T-helper 9 cell (primary cell): Measurements from ENCODE around the gene OCEL1.

Experiments used
- DNase-seq: peaks from one replicate; pipeline ENCODE4 v3.0.0-alpha.2; 2020

Gene OCEL1

GRCh38 chr19:17210296-17210695, 15.7 kb upstream of the OCEL1 start:
- DNase-seq, result no peak

- DNase-seq, result no peak
These were observed 14.2 kb upstream of the OCEL1 start for GRCh38 chr19:17211547-17212446.

DNA sequence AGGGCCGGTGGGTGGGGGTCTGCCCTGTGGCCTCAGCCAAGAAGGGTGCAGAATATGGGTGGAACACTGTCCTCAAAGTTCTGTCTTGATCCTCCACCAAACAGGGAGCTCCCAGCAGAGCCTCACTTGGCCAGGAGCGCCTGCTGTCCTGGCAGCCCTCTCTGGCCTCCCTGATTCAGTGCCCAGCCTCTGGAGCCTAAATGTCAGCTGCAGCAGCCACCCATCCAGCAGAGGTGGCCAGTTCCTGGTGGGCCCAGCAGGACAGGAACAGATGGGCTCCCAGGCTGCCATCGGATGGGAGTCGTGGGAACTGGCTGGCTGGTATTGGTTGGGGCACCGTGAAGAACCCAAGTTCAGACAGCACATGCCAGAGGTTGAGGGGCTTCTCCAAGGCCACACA, 12.7 kb upstream of the OCEL1 start:
- DNase-seq, result no peak

DNA sequence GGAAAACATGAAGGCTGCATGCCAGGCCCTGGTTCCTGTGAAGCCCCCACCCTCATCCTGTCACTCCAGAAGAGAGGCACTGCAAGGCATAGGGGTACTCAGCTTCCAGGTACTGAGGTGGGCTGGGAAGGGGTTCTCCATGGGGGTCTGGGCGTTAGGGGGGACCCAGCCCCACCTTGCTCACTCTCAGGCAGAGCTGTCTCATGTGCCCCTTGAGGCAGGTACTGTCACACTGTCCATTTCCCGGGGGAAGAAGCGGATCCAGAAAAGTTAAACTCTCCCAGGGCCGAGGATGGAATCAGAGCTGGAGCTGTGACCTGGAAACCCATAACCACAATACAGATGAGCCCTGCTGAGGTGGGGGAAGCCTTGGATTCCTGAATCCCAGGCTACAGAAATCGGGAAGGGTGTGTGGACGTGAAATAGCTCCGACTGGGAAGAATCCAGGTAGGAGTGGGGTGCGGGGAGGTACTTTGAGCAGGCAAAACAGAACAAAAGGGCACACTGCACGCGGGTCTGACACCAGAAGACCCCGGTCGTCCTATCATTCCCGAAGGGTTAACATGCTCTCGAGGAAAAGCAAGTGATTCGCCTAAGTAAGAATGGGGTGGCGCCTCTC, 11.4 kb upstream of the OCEL1 start:
- DNase-seq, result no peak

- DNase-seq, result peak; percentile 82
These were observed 10.7 kb upstream of the OCEL1 start, which contains the start of gene USE1 for GRCh38 chr19:17215127-17215971. Gene USE1 (plus strand): TSS chr19:17215357. CDS start chr19:17215406, 49 bp downstream.

DNA sequence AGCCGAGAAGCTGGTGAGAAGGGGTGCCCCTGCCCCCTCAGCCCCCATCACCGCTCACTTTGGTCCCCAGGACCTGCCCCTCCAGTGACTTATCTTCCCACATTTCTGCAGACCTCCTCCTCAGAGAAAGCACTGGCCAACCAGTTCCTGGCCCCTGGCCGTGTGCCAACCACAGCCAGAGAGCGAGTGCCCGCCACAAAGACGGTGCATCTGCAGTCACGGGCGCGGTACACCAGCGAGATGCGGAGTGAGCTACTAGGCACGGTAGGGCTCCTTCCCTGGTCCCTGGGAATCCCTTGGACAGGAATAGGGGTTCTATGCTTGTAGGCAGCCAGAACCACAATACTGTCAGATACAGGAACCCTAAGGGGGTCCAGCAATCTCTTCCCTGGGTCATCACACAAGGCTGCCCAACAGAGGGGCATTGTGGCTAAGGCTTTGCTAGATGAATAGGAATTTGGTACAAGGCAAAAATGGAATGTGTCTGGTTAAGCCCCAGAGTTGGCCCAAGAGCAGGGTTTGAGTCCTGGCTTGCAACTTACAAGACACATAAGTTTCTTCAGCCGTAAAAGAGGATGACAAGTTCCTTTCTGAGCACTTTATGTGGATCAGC, 9.9 kb upstream of the OCEL1 start:
- DNase-seq, result no peak

DNA sequence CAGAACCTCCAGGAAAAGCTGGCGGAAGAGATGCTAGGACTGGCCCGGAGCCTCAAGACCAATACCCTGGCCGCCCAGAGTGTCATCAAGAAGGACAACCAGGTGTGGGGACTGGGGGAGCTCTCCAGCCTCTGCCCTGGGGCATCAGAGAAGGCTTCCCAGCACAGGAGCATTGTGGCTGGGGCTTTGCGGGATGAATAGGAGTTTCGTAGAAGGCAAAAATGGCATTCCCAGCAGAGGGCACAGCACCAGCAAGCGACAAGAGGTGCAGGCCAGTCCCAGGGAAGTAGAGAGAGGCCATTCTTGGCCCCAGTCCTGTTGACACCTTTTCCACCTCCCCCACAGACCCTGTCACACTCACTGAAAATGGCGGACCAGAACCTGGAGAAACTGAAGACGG, 6.7 kb upstream of the OCEL1 start:
- no peak for DNase-seq

- DNase-seq, result no peak
These were observed 5.7 kb upstream of the OCEL1 start for GRCh38 chr19:17220207-17220758.

GRCh38 chr19:17225053-17225452, 973 bp upstream of the OCEL1 start:
- DNase-seq, result no peak

DNA sequence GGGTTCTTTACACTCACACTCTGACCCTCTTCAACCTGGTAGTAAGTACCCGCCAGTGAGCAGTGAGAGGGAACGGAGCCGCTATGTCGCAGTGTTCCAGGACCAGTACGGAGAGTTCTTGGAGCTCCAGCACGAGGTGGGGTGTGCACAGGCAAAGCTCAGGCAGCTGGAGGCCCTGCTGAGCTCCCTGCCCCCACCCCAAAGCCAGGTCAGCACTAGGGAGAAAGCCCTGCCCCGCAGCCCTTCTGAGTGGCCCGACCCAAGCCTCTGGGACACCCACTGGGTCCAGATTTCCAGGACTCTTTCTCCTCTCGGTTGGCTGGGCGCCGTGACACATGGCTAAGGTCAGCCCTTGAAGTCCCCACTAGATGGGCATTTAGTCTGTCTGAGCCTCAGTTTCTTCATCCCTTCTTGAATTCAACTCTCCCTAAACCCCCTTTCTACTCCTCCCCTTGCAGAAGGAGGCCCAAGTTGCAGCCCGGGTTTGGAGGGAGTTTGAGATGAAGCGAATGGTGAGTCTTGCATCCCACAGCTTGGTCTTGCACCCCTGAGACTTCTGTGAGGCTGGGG, 1.9 kb downstream of the OCEL1 start:
- DNase-seq, result no peak

- no peak for DNase-seq
These were observed 3.9 kb downstream of the OCEL1 start for GRCh38 chr19:17229890-17230289.

DNA sequence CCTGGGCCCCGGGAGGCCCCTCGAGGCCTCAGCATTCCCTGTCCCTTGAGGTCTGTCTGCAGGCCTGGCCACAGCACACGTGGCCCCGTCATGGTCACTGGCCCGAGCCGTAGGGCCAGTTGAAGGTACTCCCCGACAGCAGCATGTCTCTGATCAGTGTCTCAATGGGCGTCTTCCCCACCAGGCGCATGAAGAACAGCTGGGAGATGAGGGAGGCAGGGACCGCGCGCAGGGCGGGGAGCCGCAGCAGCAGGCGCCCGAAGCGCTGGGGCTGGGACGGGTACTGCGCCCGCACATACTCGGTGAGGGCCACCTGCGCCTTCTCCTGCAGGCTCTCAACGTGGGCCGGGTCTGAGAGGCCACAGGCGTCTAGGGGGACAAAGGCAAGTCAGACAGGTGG, 6.2 kb downstream of the OCEL1 start:
- DNase-seq, result no peak

GRCh38 chr19:17234911-17235299, 8.9 kb downstream of the OCEL1 start:
- DNase-seq, result peak; percentile 39

- peak; percentile 64 for DNase-seq
These were observed 9.4 kb downstream of the OCEL1 start for GRCh38 chr19:17235300-17235970.

DNA sequence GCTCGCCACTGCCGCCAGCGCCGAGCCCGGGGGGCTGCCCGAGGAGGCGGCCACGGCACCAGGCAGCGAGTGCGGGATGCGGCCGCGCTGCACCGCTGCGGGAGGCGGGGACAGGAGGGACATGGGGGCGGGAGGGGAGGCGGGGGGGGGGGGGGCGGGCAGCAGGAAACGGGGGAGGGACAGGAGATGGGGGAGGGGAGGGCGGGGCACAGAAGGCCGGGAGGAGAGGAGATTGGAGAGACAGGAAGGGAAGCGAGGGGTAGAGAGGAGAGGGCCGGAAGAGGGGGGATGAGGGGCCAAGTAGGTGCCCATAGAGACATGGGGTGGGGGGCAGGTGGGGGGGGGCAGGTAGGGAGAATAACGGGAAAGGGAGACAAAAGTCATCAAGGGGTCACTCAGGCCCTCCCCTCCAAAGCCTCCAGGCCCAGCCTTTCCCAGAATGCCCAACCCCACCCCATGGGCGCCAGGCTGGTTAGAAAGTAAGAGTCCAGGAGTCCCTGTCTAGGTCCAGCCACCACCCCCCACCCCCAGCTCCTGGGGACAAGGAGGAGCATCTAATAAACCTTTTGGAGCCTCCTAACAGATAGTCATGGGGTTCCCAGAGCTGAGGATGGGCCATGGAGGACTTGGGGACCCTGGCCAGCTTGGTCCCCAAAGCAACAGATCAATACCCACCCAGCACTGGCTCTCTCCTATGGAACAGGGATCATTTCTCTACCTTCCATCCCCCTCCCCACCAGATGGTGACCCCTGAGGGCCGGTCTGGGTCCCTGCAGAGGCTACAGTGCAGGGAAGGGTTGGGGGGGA, 10.1 kb downstream of the OCEL1 start:
- no peak for DNase-seq

DNA sequence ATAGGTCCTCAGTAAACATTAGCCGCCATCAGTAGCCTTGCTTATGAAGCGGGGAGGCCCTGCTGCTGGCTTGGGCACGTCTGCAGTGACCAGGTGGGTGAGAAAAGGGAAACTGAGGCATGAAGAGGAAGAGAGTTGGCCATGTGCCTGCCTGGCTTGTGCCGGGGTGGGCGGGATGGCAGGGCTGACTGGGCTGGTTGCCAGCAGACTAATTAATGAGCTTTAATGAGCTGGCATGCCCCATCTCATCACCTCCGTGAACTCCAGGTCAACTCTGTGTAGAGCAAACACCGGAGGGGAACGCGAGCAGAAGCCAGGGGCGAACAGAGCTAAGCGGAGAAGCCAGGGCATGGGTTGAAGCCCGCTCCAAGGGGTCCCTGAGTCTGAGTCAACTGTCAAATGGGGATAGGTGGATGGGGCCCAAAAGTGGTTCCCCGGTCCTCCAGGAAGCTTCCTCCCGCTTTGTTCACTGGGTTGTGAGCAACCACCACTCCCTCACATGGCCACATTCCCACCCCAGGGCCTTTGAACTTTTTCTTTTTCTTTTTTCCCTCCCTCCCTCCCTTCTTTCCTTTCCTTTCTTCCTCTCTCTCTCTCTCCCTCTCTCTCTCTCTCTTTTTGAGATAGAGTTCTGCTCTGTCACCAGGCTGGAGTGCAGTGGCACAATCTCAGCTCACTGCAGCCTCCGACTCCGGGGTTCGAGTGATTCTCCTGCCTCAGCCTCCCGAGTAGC, 11.0 kb downstream of the OCEL1 start:
- no peak for DNase-seq

DNA sequence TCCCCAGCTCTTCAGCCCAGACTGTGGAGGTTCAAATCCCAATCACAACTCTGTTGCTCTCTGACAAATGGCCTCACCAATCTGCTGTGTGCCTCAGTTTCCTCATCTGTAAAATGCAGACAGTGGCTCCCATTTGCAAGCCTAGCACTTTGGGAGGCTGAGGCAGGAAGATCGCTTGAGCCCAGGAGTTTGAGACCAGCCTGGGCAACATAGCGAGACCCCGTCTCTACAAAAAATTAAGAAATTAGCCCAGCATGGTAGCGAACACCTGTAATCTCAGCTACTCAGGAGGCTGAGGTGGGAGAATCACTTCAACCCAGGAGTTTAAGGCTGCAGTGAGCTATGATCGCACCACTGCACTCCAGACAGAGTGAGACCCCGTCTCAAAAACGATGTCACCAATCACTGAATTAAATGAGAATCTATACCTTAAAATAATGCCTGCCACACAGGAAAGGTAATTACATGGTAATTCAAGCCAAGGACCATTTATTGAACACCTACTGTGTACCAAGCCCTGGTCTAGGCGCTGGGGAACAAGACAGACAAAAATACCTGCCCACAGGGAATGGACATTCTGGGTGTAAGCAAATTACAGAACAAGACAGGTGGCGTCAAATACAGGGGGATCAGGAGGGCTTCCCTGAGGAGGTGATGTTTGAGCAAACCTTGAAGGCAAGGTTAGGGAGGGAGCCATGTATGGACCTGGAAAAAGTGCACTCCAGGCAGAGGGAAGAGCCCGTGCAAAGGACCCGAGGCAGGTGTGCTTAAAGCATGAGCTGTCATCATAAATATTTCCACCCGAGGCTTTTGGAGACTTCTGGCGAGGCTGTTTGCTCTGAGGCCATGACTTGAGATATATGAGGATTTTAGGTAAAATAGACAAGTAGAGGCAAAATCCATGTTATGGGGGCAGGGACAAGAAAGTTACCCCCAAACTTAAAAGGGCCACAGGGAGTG, 12.0 kb downstream of the OCEL1 start:
- no peak for DNase-seq

DNA sequence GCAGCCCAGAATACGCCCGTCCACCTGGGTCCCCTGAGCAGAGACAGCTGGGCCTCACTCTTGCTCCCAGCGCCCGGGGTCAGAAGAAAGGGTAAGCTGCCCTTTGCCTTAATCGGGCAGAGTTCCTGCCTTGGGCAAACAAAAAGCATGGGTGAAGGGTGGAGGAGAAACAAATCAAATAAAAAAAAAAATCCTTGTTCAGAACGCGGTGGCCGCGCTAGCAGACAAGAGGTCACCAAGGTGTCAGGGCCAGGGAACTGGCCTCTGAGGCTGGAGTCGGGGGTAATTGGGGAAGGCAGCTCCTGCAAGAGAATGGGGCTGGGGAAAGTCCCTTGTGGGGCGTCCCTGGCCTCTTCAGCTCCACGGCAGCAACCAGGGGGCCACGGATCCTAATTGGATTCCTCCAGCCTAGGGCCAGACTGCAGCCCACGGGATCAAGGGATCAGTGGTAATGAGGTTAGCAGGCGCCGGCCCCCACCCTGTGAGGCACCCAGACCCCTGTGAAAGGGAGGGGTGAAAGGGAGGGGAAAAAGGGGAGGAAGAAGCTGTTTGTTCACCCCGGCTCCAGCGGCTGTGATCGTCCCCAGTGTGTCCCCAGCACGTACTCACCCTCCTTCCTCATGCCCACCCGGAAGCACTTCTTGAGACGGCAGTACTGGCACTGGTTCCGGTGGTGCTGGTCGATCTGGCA, 14.2 kb downstream of the OCEL1 start:
- DNase-seq, result no peak
